22Rv1 (cell line): ENCODE measurements around the gene LIPA.

Experiments used
- CTCF ChIP-seq: fragments of 450-650 bp; IDR thresholded peaks from 2 replicates; pipeline ENCODE4 v1.5.1; 2017; ENCODE audit warnings: mild to moderate bottlenecking
- ZFX ChIP-seq: fragments of 450-650 bp; IDR thresholded peaks from 2 replicates; pipeline ENCODE4 v1.6.1; 2017; ENCODE audit warnings: antibody characterized with exemption, borderline replicate concordance

DNA sequence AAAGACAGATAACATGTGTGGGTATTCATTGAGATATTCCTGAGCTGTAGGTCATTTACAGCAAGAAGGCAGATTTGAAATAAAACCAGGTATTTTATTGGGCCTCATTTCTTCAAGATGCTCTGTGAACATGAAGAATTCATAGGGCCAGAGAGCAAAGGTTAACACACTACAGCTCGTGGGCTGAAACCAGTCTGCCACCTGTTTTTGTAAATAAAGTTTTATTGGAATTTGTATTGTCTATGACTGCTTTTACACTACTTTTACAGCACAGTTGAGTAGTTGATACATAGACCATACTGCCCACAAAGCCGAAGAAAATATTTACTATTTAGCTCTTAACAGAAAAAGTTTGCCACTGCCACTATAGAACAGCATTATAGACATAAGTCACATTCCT lies 22.1 kb upstream of the LIPA start:
- TF ChIP-seq CTCF (no peak), ZFX (no peak)
